Large intestine (tissue), 3 donors: ENCODE measurements around the gene ASCC3. TPM values are rescaled to one million over a fixed set of nuclear protein-coding genes. Genes with fewer than 3 reads are reported as not detected.

ENCODE experiments used
- DNase-seq, 2 donors: peaks; one replicate each; pipeline versions ENCODE4 v3.0.0 to v3.0.0-alpha.2; 2013
- H3K27ac ChIP-seq: one replicate; pipeline ENCODE4 v1.5.1; 2013; ENCODE audit warnings: low read length
- H3K27me3 ChIP-seq: 2 replicates; pipeline ENCODE4 v1.6.1; 2013; ENCODE audit warnings: low read length; ENCODE audit not compliant: control insufficient read depth, insufficient read depth
- H3K36me3 ChIP-seq: 2 replicates; pipeline ENCODE4 v1.6.1; 2013; ENCODE audit warnings: low read length; ENCODE audit not compliant: control insufficient read depth, insufficient read depth
- H3K4me1 ChIP-seq: one replicate; pipeline ENCODE4 v1.6.1; 2013; ENCODE audit warnings: low read length; ENCODE audit not compliant: control insufficient read depth, insufficient read depth
- H3K4me3 ChIP-seq: one replicate; pipeline ENCODE4 v1.5.1; 2013; ENCODE audit warnings: low read length
- H3K9me3 ChIP-seq: one replicate; pipeline ENCODE4 v1.6.1; 2013; ENCODE audit warnings: mild to moderate bottlenecking, low read depth, low read length, moderate library complexity; ENCODE audit not compliant: control insufficient read depth
- WGBS: methylation state at CpG from one replicate; pipeline ENCODE4 v1.1.5; 2013; ENCODE audit warnings: low lambda C conversion rate; ENCODE audit not compliant: insufficient coverage; 5-methylcytosine and 5-hydroxymethylcytosine counted together
- polyA plus RNA-seq: library from polyadenylated mRNA; unstranded; fragments of 120-200 nt; gene quantifications from one replicate; pipeline ENCODE4 v1.2.1, GENCODE V29; 2013

Gene ASCC3
- polyA plus RNA-seq, 1 donor = 25.8 TPM

DNA sequence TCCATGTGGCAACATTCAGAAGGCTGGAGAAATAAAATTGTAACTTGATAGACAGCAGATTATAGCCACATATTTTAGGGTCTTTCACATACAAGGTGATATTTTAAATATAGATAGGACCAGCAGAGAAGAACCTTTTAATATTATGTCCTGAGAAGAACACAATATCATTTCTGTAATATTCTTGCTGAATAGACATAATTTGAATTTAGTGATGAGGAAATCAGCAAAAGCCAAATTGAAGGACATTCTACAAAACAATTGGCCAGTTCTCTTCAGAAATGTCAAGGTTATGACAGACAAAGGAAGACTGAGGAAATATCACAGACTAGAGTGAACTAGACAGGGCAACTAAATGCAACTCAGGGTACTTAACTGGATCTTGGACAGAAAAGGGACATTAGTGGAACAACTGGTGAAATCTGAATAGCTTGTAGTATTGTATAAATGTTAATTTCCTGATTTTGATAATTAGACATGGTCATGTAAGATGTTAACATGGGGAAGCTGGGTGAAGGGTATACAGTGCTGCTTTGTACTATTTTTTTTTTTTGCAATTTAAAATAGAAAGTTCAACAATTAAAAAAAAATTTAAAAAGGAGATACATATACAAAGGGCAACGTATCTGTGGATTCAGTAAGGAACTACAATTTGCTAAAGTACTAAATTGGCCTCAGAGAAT is 281.9 kb downstream of the ASCC3 start:
- Histone ChIP-seq H3K4me1 (no peaks in the 10 kb centered on the region), H3K36me3 (peaks cover 10% of the 10 kb centered on the region), H3K9me3 (no peaks in the 10 kb centered on the region), H3K27me3 (no peaks in the 10 kb centered on the region), H3K27ac (no peak overlapping the region), H3K4me3 (no peak overlapping the region)
- 100% methylated on average over 1 of the region's 1 CpG for WGBS
- no peak for DNase-seq

DNA sequence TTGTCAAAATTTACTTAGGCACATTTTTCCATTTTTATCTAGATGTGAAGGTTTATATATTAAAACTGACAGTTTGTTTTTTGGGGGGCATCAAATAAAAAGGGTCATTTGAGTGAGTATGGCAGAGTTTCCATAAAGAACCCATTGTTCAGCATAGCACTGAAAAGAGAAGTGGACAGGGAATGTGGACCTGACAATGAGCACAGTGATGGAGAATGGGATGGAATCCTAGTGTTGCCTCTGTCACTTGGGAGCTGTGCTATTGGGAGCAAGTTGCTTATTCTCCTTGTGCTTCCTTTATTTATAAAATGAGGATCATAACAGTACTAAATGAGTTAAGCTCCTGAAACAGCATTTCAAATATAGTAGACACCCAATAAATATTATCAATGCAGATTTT is 285.7 kb downstream of the ASCC3 start:
- Histone ChIP-seq H3K27me3 (no peaks in the 10 kb centered on the region), H3K4me1 (no peaks in the 10 kb centered on the region), H3K4me3 (no peak overlapping the region), H3K36me3 (peaks cover 10% of the 10 kb centered on the region), H3K9me3 (no peaks in the 10 kb centered on the region), H3K27ac (no peak overlapping the region)
- no peak for DNase-seq

DNA sequence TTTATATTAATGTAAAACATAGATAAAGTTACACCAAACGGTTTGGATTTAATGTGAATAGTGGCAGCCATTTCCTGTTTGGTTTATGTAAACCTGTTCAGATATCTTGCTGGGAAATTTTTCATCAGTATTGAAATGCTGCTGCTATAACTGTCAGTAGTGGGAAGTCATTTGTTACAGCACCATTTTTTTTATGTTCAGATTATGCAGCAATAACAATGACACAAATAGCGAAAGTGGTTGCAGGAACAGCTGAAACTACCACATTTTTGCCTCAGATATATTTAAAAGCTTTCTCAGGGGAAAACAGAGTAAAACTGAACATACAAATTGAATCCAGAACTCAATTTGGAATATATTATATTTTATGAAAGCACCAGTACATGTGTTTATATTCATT is 287.6 kb downstream of the ASCC3 start:
- no CpG with 5 or more reads among the region's 2 CpGs for WGBS
- H3K4me3 ChIP-seq = no peak overlapping the region
- no peak overlapping the region for H3K27ac ChIP-seq

DNA sequence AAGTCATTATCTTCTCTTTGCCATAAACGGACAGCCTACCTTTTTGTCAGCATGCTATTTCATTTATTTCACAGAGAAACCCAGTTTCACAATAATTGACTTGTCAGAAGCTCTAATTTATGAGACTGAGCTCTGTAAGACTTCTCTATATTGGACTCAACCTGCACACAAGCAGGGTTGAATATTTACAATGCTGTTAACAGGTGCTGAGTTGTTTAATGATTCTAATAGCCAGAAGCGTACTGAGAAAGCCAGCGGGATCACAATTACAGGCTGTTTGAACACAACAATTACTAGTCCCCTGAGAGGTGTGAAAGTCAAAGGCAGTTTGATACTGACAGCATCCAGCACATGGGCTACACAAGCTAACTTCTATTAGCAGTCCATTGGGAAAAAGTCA is 288.2 kb downstream of the ASCC3 start:
- Histone ChIP-seq H3K36me3 (peaks cover 12% of the 10 kb centered on the region), H3K4me1 (peaks cover 2% of the 10 kb centered on the region), H3K4me3 (no peak overlapping the region), H3K9me3 (no peaks in the 10 kb centered on the region), H3K27ac (no peak overlapping the region), H3K27me3 (no peaks in the 10 kb centered on the region)
- peak; percentile 2 to 40 for DNase-seq
- WGBS = 11% methylated on average over 1 of the region's 3 CpGs

More for the DNA sequence above, 287.6 kb downstream of the ASCC3 start:
- Histone ChIP-seq H3K27me3 (no peaks in the 10 kb centered on the region), H3K4me1 (peaks cover 2% of the 10 kb centered on the region), H3K9me3 (no peaks in the 10 kb centered on the region), H3K36me3 (peaks cover 11% of the 10 kb centered on the region)
- no peak for DNase-seq

DNA sequence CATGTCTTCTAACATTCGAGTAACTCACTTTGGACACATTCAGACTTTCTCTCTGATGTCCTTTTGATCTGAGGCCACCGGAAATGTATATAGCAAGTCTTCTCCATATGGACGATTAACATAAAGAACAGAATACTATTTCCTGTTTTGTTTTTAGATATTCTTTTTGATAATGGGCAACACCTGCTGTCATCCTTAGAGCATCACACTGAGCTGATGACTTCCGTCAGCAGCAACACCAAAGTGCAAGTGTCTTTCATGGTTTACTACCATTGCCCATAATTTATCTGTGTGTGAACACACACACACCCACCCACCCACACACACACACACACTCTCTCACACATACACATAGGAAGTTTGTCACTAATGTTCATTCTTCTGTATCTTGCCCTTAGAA is 303.7 kb downstream of the ASCC3 start:
- Histone ChIP-seq H3K36me3 (no peaks in the 10 kb centered on the region), H3K4me1 (no peaks in the 10 kb centered on the region), H3K27me3 (no peaks in the 10 kb centered on the region), H3K27ac (no peak overlapping the region), H3K4me3 (no peak overlapping the region), H3K9me3 (no peaks in the 10 kb centered on the region)
- 80% methylated on average over 1 of the region's 4 CpGs for WGBS
- no peak for DNase-seq

DNA sequence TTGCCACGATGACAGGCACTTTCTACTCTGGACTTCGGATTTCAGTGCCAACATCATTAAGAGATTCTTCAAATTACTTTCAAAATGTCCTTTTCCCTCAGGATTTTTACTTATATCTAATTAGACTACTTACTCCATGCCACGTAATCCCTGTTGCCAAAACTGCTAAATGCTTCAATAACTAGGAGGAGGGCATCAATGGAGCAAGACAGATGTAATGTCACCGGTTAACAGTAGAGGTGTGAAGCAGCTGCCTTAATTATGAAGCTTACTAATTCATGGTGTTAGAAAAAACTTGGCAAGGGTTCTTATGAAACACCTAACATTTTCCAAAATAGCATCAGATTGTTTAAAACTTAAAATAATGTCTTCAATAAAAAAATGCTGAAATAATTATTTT is 305.2 kb downstream of the ASCC3 start:
- Histone ChIP-seq H3K27ac (no peak overlapping the region), H3K4me1 (no peaks in the 10 kb centered on the region), H3K36me3 (no peaks in the 10 kb centered on the region), H3K9me3 (no peaks in the 10 kb centered on the region), H3K27me3 (no peaks in the 10 kb centered on the region), H3K4me3 (no peak overlapping the region)
- 100% methylated on average over 2 of the region's 4 CpGs for WGBS
- DNase-seq = no peak

DNA sequence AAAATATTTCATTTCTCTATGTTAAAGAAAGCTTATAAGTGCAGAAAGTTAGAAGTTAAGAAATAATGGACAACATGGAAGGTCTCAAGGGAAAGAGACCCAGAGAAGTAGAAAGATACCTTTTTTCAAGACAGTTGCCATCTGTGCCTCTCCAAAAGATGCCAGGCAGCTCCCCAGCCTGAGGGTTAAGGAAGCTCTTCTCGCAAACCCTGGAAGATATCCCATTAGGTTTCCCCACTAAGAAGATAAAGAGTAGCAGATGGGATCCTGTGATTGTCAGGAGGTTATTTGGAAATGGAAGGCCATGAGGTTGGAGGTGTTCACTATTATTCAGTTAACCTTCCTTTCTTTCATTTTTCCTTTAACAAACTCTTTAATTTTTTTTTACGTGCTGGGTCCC is 306.3 kb downstream of the ASCC3 start:
- Histone ChIP-seq H3K27me3 (no peaks in the 10 kb centered on the region), H3K27ac (no peak overlapping the region), H3K4me1 (no peaks in the 10 kb centered on the region), H3K4me3 (no peak overlapping the region), H3K36me3 (no peaks in the 10 kb centered on the region), H3K9me3 (no peaks in the 10 kb centered on the region)
- no peak for DNase-seq
- 100% methylated on average over 1 of the region's 2 CpGs for WGBS

DNA sequence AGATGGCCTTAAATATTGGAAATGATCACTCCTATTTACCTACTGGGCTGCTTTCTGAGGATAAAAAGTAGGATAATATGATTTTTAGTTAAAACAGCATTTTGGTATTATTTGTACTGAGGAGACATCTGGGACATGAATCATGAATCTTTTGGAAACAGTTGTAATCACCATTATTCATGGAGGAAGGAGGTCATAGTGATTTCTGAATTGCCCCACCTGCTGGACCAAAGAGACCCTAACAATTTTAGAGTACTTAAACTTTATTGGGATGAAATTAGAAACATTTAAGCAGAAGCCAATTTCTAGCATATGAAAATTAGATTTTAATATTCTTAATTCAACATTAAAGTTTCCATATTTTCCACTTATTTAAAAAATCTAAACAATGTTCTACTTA is 308.0 kb downstream of the ASCC3 start:
- Histone ChIP-seq H3K27me3 (no peaks in the 10 kb centered on the region), H3K4me1 (no peaks in the 10 kb centered on the region), H3K9me3 (no peaks in the 10 kb centered on the region), H3K4me3 (no peak overlapping the region), H3K36me3 (no peaks in the 10 kb centered on the region), H3K27ac (no peak overlapping the region)
- DNase-seq = no peak

DNA sequence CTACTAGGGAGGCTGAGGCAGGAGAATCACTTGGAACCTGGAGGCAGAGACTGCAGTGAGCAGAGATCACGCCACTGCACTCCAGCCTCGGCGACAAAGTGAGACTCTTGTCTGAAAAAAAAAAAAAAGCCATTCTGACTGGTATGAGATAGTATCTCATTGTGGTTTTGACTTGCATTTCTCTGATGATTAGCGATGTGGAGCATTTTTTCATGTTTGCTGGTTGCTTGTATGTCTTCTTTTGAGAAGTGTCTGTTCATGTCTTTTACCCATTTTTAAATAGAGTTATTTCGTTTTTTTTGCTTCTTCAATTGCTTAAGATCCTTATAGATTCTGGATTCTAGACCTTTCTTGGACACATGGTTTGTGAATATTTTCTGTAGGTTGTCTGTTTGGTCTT is 312.9 kb downstream of the ASCC3 start:
- Histone ChIP-seq H3K4me3 (no peak overlapping the region), H3K9me3 (no peaks in the 10 kb centered on the region), H3K36me3 (no peaks in the 10 kb centered on the region), H3K27ac (no peak overlapping the region), H3K4me1 (no peaks in the 10 kb centered on the region), H3K27me3 (no peaks in the 10 kb centered on the region)
- DNase-seq = no peak
- 100% methylated on average over 1 of the region's 5 CpGs for WGBS

DNA sequence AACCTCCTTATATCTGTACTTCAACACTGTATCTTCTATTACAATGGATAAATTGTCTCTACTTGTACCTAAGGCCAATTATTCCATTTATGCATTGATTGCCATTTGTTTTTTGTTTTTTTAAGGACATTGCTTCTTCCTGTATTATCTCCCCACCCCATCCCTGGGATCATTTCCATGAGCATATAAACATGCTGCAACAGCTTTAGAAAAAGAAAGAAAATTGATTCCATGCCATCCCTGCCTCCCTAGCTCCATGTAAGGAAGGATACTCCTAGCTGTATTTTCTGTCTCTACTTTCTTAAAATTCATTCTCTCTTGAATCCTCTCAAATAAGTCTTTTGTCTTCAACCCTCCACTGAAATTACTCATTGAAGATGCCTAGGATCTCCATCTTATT is 314.6 kb downstream of the ASCC3 start:
- H3K4me3 ChIP-seq = no peak overlapping the region
- no peaks in the 10 kb centered on the region for H3K9me3 ChIP-seq
- no peaks in the 10 kb centered on the region for H3K36me3 ChIP-seq
- H3K27ac ChIP-seq = no peak overlapping the region
- H3K4me1 ChIP-seq = no peaks in the 10 kb centered on the region
- H3K27me3 ChIP-seq = no peaks in the 10 kb centered on the region
- DNase-seq = no peak

DNA sequence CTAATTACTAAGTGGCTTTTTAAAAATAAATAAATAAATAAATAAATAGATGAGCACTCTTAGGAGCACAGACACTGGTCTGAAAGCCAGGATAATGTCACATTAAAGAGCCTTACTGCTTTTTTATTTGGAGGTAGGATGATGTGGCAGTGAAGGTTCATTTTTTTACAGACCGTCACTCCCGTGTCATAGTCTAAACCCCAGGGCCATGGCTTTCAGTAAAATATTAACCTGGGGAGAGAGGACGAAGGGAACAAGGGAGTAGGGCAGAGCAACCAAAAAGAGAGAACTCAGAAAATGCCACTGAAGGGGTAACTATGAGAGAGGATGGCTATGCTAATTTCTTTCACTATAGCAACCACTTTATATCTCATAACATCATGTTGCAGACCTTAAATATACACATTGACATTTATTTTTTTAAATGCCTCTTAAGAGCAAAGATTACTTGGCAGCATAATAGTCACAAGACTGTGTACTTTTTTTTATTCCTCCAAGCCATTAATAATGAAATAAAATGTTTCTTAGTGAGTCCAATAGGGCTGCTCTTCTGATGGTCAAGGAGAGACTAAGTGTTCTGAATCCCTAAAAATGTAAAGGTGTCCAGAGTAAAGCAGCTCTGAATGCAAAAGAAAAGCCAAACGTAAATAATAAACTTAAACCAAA is 315.6 kb downstream of the ASCC3 start:
- Histone ChIP-seq H3K4me3 (no peak overlapping the region), H3K4me1 (no peaks in the 10 kb centered on the region), H3K9me3 (no peaks in the 10 kb centered on the region), H3K36me3 (no peaks in the 10 kb centered on the region), H3K27me3 (no peaks in the 10 kb centered on the region), H3K27ac (no peak overlapping the region)
- peak in 1 of 2 donors; percentile 53 for DNase-seq
- WGBS = no CpG with 5 or more reads among the region's 4 CpGs
